Measurements from ENCODE around the gene MAP2K3.
"Not testable (repeated sequence)": the region's sequence is repeated elsewhere in the genome, so short reads cannot be mapped to it uniquely, and the experiment has no call there.

- not testable (repeated sequence) for TF ChIP-seq CTCF, POLR2A, EP300 (IDR thresholded peaks at IDR 0.05)
Observed at GRCh38 chr17:21348081-21348925, 63.8 kb downstream of the MAP2K3 start.

Measured in tibial nerve (tissue), 4 donors.